B cell (primary cell): Measurements from ENCODE around the gene PON3. TPM values are rescaled to one million over a fixed set of nuclear protein-coding genes. Genes with fewer than 3 reads are reported as not detected.

Experiments
- ATAC-seq: fragments of 200-7000 bp; cut with Tn5 transposase; one replicate; pipeline ENCODE4 v1.10.0; 2021; ENCODE audit warnings: low read depth, mild to moderate bottlenecking, moderate number of reproducible peaks, moderate library complexity
- CTCF ChIA-PET: fragments of 350-600 bp; sonication (Branson Sonifier 250); formaldehyde crosslinking; loops from one replicate; lab custom pipeline; 2021; ENCODE audit warnings: antibody characterized with exemption, inconsistent platforms; lab: Charles Lee
- POLR2A ChIA-PET: fragments of 350-600 bp; sonication (Branson Sonifier 250); formaldehyde crosslinking; loops from one replicate; lab custom pipeline; 2021; ENCODE audit warnings: antibody characterized with exemption; lab: Charles Lee
- DNase-seq: peaks from one replicate; pipeline ENCODE4 v3.0.0; 2013
- H2AFZ ChIP-seq: 2 replicates; pipeline ENCODE4 v1.6.1; 2012; ENCODE audit warnings: mild to moderate bottlenecking, low read depth, low read length; ENCODE audit not compliant: insufficient read depth, poor library complexity, severe bottlenecking
- H3K27ac ChIP-seq, 2 donors: 1 replicate in 1 of 2; 2 replicates in 1 of 2; pipeline ENCODE4 v1.5.1; 2012 to 2013; ENCODE audit warnings: low read length in 2 of 2, mild to moderate bottlenecking in 2 of 2, moderate library complexity in 1 of 2
- H3K27me3 ChIP-seq, 4 experiments: fragments of 200-600 bp in 1 of 4; sonication (generic) in 1 of 4; replicated peaks in 1 of 4; 1 replicate in 2 of 4; 2 replicates in 2 of 4; pipeline versions ENCODE4 v1.6.1 to v1.7.0; 2013 to 2016; ENCODE audit warnings: low read length in 3 of 4, mild to moderate bottlenecking in 2 of 4, mixed read lengths in 1 of 4, moderate library complexity in 1 of 4; ENCODE audit not compliant: insufficient read depth in 4 of 4, control insufficient read depth in 3 of 4; ENCODE audit errors: control extremely low read depth in 1 of 4
- H3K36me3 ChIP-seq, 2 experiments: replicated peaks in 1 of 2; 1 replicate in 1 of 2; 2 replicates in 1 of 2; pipeline versions ENCODE4 v1.6.1 to v1.7.1; 2013; ENCODE audit warnings: low read length in 1 of 2; ENCODE audit not compliant: insufficient read depth in 2 of 2, control insufficient read depth in 1 of 2; ENCODE audit errors: control extremely low read depth in 1 of 2, extremely low read depth in 1 of 2
- H3K4me1 ChIP-seq, 2 donors: fragments of 200-600 bp in 1 of 2; sonication (generic) in 1 of 2; 1 replicate in 1 of 2; 2 replicates in 1 of 2; pipeline versions ENCODE4 v1.5.1 to v1.6.1; 2013 to 2017; ENCODE audit warnings: low read length in 2 of 2; ENCODE audit not compliant: control insufficient read depth in 2 of 2, insufficient read depth in 2 of 2
- H3K4me2 ChIP-seq: replicated peaks from 2 replicates; pipeline ENCODE3; 2012; ENCODE audit warnings: mild to moderate bottlenecking, low read depth, low read length; ENCODE audit not compliant: poor library complexity, severe bottlenecking
- H3K4me3 ChIP-seq, 5 experiments: fragments of 200-600 bp in 1 of 5; sonication (generic) in 1 of 5; 1 replicate in 3 of 5; 2 replicates in 2 of 5; pipeline versions ENCODE4 v1.5.1 to v1.7.0; 2011 to 2016; ENCODE audit warnings: low read length in 4 of 5, mild to moderate bottlenecking in 4 of 5, low read depth in 2 of 5, control low read depth in 1 of 5, moderate library complexity in 1 of 5; ENCODE audit not compliant: insufficient read depth in 1 of 5; ENCODE audit errors: control extremely low read depth in 1 of 5, extremely low read depth in 1 of 5
- H3K79me2 ChIP-seq: fragments of 200-600 bp; sonication (generic); one replicate; pipeline ENCODE4 v1.6.0; 2016; ENCODE audit warnings: low read length; ENCODE audit not compliant: control insufficient read depth, insufficient read depth
- H3K9ac ChIP-seq: fragments of 200-600 bp; sonication (generic); 2 replicates; pipeline ENCODE4 v1.6.1; 2017; ENCODE audit warnings: mild to moderate bottlenecking, low read length, moderate library complexity
- H3K9me3 ChIP-seq, 3 donors: one replicate each; pipeline versions ENCODE4 v1.6.1 to v1.7.1; 2013; ENCODE audit warnings: low read length in 2 of 3; ENCODE audit not compliant: control insufficient read depth in 2 of 3, insufficient read depth in 1 of 3; ENCODE audit errors: control extremely low read depth in 1 of 3
- H4K20me1 ChIP-seq: 2 replicates; pipeline ENCODE4 v1.6.0; 2012; ENCODE audit warnings: mild to moderate bottlenecking, low read length; ENCODE audit not compliant: insufficient read depth, control insufficient read depth, poor library complexity, severe bottlenecking
- H3K27ac Mint-ChIP-seq: one replicate; pipeline ENCODE4 v1.8.0; 2021; ENCODE audit warnings: mixed read lengths
- H3K27me3 Mint-ChIP-seq: one replicate; pipeline ENCODE4 v1.8.0; 2021; ENCODE audit warnings: mixed read lengths
- H3K4me1 Mint-ChIP-seq: one replicate; pipeline ENCODE4 v1.8.0; 2021; ENCODE audit warnings: mixed read lengths
- H3K4me3 Mint-ChIP-seq: one replicate; pipeline ENCODE4 v1.8.0; 2021; ENCODE audit warnings: mixed read lengths
- H3K9me3 Mint-ChIP-seq: one replicate; pipeline ENCODE4 v1.8.0; 2022; ENCODE audit warnings: mixed read lengths; ENCODE audit not compliant: insufficient read depth
- EZH2 ChIP-seq: IDR thresholded peaks from 2 replicates; pipeline ENCODE4 v1.6.1; 2012; ENCODE audit warnings: borderline replicate concordance, low read depth, mild to moderate bottlenecking, moderate library complexity, low read length; ENCODE audit not compliant: insufficient read depth, poor library complexity, severe bottlenecking
- WGBS: methylation state at CpG from one replicate; pipeline ENCODE4 v1.1.5; 2013; ENCODE audit warnings: missing lambda C conversion rate; ENCODE audit not compliant: insufficient coverage; 5-methylcytosine and 5-hydroxymethylcytosine counted together
- intact Hi-C: fragments of 100-400 bp; cut with micrococcal nuclease; formaldehyde crosslinking; loops from one replicate; pipeline ENCODE4 v1.10.0; 2022
- polyA plus RNA-seq: library from polyadenylated mRNA; depleted of rRNA; stranded (reverse); fragments of >200 nt; gene quantifications from 2 replicates; pipeline ENCODE4 v1.2.3, GENCODE V29; 2012
- total RNA-seq, 2 donors: library from RNA; stranded (reverse); fragments of 120-200 nt in 1 of 2; gene quantifications; 1 replicate in 1 of 2; 2 replicates in 1 of 2; pipeline versions ENCODE4 v1.2.3 to v1.2.4, GENCODE V29; 2013 to 2022
- TF ChIP-seq, protein P1 (sequence below): fragments of 200-600 bp; IDR thresholded peaks from one replicate; pipeline ENCODE4 v1.8.0; 2022; ENCODE audit warnings: antibody characterized with exemption, mild to moderate bottlenecking

PON3 gene
- total and polyA plus RNA-seq, 2 donors (not counting 1 experiment from before 2014, with no cell fraction given): not detected

DNA sequence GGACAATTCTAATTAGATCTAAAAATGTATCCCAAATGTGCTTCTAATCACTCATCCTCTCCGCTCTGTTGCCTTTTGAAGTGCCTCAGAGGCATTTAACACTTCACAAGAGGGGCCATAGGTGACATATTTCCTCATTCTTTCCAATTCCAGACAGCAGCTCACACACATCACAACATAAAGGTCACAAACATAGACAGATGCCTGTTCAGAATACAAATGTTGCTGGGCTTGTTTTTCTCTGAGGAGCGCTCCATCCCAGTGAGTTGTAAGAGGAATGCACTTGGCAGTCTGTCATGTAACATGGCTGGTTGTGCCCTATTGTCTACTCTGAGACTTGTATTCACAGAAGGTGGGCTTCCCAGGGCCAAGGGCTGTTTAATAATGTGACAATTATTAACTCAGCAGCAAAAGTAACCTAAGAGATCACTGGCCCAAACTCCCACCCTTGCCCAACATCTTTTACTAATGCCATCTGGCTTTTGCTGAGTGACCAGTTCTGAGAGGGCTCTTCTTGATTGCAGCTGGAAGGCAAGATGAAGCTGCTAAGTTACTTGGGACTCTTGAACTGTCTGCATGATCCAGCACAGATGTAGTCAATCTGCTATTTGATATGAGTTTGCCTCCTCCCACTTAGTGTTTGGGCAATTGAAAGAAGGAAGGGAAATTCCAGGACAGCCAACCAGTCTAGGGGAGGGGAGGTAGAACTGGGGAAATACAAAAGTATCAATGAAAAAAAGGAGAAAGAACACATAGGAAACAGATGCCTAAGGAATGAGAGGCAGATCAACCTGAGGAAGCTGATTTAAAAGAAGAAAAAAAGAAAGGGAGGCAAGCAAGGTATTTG is 25.0 kb upstream of the PON3 start:
- no peak for ATAC-seq
- CTCF ChIA-PET: no interaction called here
- Histone ChIP-seq H3K4me2 (no peak overlapping the region), H3K36me3 (no peaks in the 10 kb centered on the region), H3K27ac (no peak overlapping the region), H4K20me1 (no peaks in the 10 kb centered on the region), H3K4me3 (no peak overlapping the region), H3K79me2 (no peaks in the 10 kb centered on the region), H3K4me1 (no peaks in the 10 kb centered on the region), H3K9ac (no peak overlapping the region), H2AFZ (no peak overlapping the region), H3K9me3 (no peaks in the 10 kb centered on the region), H3K27me3 (no peaks in the 10 kb centered on the region)
- Mint-ChIP-seq H3K27ac (no peak overlapping the region), H3K27me3 (no peaks in the 10 kb centered on the region), H3K9me3 (no peaks in the 10 kb centered on the region), H3K4me3 (no peak overlapping the region), H3K4me1 (no peaks in the 10 kb centered on the region)
- intact Hi-C loops: no loop called here
- 95% methylated on average over 2 of the region's 2 CpGs for WGBS
- TF ChIP-seq EZH2: no peak
- TF ChIP-seq, protein P1, sequence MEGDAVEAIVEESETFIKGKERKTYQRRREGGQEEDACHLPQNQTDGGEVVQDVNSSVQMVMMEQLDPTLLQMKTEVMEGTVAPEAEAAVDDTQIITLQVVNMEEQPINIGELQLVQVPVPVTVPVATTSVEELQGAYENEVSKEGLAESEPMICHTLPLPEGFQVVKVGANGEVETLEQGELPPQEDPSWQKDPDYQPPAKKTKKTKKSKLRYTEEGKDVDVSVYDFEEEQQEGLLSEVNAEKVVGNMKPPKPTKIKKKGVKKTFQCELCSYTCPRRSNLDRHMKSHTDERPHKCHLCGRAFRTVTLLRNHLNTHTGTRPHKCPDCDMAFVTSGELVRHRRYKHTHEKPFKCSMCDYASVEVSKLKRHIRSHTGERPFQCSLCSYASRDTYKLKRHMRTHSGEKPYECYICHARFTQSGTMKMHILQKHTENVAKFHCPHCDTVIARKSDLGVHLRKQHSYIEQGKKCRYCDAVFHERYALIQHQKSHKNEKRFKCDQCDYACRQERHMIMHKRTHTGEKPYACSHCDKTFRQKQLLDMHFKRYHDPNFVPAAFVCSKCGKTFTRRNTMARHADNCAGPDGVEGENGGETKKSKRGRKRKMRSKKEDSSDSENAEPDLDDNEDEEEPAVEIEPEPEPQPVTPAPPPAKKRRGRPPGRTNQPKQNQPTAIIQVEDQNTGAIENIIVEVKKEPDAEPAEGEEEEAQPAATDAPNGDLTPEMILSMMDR: no peak
- DNase-seq: no peak
- POLR2A ChIA-PET: no interaction called here

DNA sequence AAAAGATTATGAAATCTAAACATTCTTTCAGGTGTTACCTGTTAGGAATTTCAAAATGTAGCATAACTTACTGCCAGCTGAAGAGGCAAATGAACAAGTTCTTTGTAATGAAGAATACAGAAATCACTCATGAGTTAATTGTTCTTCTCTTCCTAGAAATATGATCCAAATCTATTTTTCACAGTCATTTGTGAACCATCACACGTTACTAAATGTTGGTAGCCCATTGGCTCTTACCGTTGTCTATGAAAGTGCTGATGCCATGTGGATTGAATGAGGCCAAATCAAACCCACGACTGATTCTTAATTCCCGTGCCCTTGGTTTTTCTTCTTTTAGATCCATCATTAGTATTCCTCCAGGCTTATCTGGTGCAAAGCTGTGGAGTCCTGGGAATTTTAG is 15.9 kb upstream of the PON3 start:
- ATAC-seq: no peak
- Histone ChIP-seq H4K20me1 (no peaks in the 10 kb centered on the region), H3K9me3 (no peaks in the 10 kb centered on the region), H3K4me1 (no peaks in the 10 kb centered on the region), H3K36me3 (peaks cover 0 to 2% of the 10 kb centered on the region in 2 experiments), H3K4me2 (no peak overlapping the region), H3K4me3 (no peak overlapping the region), H3K9ac (no peak overlapping the region), H3K27ac (no peak overlapping the region), H2AFZ (no peak overlapping the region), H3K79me2 (no peaks in the 10 kb centered on the region), H3K27me3 (no peaks in the 10 kb centered on the region)
- no peak for DNase-seq
- intact Hi-C loops: no loop called here
- Mint-ChIP-seq H3K4me3 (no peak overlapping the region), H3K27me3 (no peaks in the 10 kb centered on the region), H3K4me1 (no peaks in the 10 kb centered on the region), H3K9me3 (no peaks in the 10 kb centered on the region), H3K27ac (no peak overlapping the region)
- CTCF ChIA-PET: no interaction called here
- POLR2A ChIA-PET: no interaction called here
- TF ChIP-seq, protein P1: no peak
- TF ChIP-seq EZH2: no peak
- no CpG with 5 or more reads among the region's 4 CpGs for WGBS
